Ovary (tissue), 3 donors: ENCODE results near the gene BTBD9.

Source experiments
- EP300 ChIP-seq: sonication (generic); formaldehyde crosslinking; IDR thresholded peaks from one replicate; pipeline ENCODE4 v1.6.1; 2017; ENCODE audit warnings: antibody characterized with exemption
- POLR2A ChIP-seq: fragments of 450-650 bp; IDR thresholded peaks from one replicate; pipeline ENCODE4 v1.6.1; 2017; ENCODE audit warnings: antibody characterized with exemption, mild to moderate bottlenecking, moderate library complexity
- TF ChIP-seq, protein P1 (sequence below), 3 donors: fragments of 450-650 bp in 2 of 3; fragments of 200-600 bp in 1 of 3; IDR thresholded peaks; one replicate each; pipeline versions ENCODE4 v1.5.1 to v1.8.0; 2016 to 2022; ENCODE audit warnings: antibody characterized with exemption in 3 of 3, mild to moderate bottlenecking in 1 of 3
- donor health status: DM: no; HTN: no; CAD: no.

DNA sequence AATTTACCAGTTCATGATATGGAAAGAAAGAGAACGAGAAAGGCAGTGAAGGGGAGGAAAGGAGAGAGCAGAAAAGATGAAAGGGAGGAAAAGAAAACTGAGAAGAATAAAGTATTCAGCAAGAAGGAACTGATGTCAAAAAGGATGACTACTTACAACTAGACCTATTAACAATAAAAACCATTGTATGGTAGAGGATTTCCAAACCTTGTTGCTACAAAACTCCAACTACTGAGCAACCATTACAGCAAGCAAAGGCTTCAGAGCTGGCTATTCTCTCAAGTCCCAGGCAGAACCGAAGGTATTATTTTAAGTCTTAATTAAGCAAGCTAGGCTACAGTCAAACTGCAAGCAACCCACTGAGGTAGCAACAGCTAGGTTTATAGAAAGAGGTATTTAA, 142.2 kb downstream of the BTBD9 start:
- TF ChIP-seq, protein P1, sequence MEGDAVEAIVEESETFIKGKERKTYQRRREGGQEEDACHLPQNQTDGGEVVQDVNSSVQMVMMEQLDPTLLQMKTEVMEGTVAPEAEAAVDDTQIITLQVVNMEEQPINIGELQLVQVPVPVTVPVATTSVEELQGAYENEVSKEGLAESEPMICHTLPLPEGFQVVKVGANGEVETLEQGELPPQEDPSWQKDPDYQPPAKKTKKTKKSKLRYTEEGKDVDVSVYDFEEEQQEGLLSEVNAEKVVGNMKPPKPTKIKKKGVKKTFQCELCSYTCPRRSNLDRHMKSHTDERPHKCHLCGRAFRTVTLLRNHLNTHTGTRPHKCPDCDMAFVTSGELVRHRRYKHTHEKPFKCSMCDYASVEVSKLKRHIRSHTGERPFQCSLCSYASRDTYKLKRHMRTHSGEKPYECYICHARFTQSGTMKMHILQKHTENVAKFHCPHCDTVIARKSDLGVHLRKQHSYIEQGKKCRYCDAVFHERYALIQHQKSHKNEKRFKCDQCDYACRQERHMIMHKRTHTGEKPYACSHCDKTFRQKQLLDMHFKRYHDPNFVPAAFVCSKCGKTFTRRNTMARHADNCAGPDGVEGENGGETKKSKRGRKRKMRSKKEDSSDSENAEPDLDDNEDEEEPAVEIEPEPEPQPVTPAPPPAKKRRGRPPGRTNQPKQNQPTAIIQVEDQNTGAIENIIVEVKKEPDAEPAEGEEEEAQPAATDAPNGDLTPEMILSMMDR (IDR thresholded peaks at IDR 0.05), result no peak
- TF ChIP-seq POLR2A (no peak), EP300 (no peak)
